Activated T-cell treated with anti-CD3 and anti-CD28 coated beads for 4 hours (primary cell): ENCODE data around the gene C16orf46.

Experiments
- DNase-seq: peaks from one replicate; pipeline ENCODE4 v3.0.0-alpha.2; 2020

Gene C16orf46

GRCh38 chr16:81073560-81074330 is 3.3 kb downstream of the C16orf46 start:
- DNase-seq = no peak

- no peak for DNase-seq
Observed at GRCh38 chr16:81071805-81072204, 5.2 kb downstream of the C16orf46 start.

- DNase-seq = no peak
Observed at GRCh38 chr16:81070979-81071378, 6.1 kb downstream of the C16orf46 start.

- no peak for DNase-seq
Observed at GRCh38 chr16:81069063-81069462, 8.0 kb downstream of the C16orf46 start.

- no peak for DNase-seq
Observed at GRCh38 chr16:81067166-81067565, 9.9 kb downstream of the C16orf46 start.

DNA sequence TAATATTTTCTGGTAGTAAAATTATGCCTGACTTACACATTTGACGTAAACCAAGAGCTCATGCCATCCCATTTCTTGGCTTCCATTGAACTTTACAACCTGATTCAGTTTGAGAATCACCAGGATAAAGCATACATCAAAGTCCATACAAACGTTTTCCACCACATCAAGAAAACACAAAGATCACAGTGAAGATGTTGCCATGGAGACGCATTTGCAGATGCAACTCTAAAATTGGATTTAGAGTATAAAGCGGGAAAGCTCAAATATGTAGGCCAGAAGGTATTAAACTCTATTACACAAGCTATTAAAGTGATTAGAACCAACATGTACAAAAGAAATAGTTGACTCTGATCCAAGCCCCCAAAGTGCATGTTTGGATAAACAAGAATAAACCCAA is 10.4 kb downstream of the C16orf46 start:
- DNase-seq = no peak

DNA sequence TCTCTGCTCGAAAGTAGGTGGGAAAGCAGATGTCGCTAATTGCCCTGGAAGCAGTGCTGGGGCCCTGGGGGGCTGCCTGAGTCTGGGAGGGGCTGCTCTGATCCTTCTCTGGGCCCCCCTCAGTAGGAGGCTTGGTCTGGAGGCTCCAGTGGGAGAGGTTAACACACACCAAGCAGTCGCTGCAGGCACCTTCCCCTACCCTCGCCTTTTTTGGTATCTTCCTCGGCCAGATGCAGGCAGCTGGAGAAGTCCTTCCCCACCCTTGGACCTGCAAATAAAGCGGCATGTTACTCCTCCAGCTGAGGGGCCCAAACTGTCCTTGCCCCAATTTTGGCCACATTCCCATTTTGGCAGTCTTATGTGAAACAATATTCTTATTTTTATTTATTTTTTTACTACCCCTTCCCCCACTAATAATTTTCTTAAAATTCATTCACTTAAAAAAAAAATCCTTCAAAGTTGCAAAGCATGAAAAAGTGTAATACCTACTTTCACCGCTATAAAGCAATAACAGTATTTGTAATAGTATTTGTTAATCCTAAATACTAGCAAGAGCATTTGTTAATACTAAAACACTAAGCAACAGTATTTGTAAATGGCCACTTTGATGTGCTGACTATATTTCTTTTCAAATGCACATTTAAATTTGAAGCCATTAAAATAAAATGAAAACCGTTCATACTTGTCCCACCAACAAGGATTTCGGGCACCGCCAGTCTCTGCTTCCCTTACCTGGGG is 15.0 kb downstream of the C16orf46 start:
- DNase-seq = no peak

GRCh38 chr16:81061307-81061640 is 15.8 kb downstream of the C16orf46 start:
- no peak for DNase-seq

DNA sequence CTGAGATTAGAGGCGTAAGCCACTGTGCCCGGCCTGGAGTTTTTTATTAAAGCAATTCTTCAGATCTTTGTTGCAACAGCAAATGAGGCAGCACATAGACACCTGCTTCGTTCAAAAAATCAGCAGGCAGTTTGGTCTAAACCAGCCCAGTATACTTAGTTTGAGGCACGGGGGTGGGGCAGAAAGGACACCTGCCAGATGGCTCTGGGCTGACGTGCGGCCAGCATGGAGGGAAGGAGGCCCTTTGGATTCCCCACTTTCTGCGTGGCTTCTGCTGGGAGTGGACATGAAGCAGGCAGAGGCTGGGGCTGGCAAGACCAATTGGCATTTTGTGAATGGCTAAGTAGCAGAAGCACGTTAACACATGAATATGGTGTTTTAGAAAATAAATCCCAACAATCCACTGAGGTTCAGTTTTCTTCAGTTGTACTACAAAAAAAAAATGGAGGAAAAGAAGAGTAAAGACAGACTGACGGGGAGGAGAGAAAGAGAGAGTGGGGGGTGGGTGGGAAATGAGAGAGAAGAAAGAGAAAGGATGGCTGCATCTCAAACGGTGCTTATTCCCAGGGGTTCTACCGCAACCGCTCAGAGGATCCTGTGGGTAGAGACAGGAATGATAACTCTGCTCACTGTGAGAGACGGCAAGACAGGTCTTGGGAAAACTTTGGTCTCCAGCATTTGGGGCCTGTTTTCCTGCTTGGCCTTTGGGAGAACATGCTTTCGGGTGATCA is 16.3 kb downstream of the C16orf46 start:
- no peak for DNase-seq

GRCh38 chr16:81053761-81054160 is 23.3 kb downstream of the C16orf46 start:
- no peak for DNase-seq

DNA sequence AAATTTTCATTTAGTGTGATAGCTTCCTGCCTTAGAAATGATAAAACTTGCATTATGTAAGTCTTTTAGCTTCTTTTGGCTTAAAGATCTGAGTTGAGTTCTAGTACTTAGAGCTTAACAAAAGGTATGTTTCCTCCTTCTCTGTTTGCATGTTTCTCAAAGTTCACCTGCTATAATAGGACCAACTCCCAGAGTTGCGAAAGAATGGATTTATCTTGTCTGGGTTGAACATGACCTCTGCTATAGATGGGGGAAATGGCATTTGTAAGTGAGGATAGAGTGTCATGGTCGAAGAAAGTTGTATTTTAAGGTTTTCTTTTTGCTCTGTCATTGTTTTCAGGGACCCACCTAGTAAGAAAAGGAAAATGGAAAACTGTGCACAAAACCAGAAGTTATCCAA is 34.2 kb downstream of the C16orf46 start:
- no peak for DNase-seq

DNA sequence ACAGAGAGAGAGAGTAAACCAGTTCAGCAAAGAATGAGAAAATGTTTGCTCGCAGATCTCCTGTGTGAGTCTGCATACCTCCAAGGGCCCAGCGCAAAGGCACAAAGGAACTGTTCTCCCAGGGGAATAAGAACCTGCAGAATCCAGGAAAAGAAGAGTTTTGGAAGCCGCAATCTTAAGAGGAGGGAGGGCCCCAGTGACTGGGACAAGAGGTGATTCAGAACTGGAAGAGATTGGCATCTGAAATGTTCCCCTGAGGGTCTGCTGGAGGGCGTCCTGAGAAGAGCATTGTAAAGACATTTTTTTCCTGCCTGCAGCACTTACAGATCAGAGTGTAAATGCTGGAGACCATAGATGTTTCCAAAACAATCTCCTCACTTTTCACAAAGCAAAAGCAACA is 35.3 kb downstream of the C16orf46 start:
- DNase-seq = no peak

- DNase-seq = no peak
Observed at GRCh38 chr16:81040842-81041241, 36.2 kb downstream of the C16orf46 start.

- DNase-seq = no peak
Observed at GRCh38 chr16:81040131-81040530, 36.9 kb downstream of the C16orf46 start.

DNA sequence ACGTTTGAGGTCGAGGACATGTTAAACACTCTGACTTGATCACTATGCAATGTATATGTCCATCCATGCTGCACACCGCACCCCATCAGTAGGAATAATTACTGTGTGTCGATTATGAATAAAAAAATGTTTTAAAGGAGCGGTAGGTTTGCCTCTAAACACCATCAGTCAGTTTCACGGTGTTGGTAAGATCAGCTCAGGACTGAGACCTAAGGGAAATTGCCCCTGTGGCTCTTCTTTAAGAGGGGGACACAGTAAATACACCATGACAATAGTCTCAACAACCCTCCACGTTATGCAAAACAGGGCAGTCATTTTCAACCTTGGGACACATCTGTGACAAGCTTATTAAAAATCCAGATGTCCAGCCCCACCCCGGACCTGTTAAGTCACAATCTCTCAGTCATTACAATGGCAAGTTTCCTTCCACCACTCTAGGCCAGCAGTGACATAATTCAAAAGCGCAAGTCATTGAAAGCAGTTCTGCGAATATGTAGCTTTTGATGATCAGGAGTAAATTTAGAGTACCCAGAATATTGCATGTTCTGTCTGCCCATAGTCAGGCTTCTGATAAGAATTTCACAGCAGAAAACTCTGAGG is 40.2 kb downstream of the C16orf46 start:
- DNase-seq = no peak

DNA sequence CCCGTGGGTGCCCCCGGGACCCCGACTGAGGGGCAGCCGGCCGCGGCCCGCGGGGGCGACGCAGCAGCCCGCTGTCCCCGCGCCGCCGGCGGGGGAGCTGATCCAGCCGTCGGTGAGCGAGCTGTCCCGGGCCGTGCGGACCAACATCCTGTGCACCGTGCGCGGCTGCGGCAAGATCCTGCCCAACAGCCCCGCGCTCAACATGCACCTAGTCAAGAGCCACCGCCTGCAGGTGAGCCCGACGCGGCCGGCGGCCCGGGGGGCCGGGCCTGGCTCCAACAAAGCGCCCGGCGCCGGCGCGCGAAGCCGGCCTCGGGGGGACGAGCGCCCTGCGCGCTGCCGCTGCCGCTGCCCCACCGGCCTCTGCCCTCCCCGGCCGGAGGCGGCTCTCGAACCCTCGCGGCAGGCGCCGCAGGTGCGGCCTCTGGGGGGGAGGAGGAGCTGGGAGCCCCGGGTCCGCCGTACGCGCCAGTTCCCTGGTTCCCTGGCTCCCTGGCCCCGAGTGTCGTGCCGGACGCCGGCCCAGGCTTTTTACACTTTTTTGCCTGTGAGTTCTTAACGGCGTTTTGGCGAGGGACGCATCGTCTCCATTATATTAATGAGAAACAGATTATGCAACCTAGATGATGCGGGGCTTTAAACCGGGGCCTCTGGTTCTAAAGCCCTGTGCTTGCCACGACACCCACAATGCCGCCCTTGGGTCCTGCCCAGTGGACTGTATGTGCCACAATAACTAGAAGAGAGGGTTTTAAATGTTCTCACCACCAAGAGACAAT is 40.9 kb downstream of the C16orf46 start:
- peak; percentile 18 for DNase-seq

GRCh38 chr16:81035398-81035974 is 41.6 kb downstream of the C16orf46 start, which contains the start of gene ATMIN:
ATMIN (plus strand) TSS chr16:81035842; CDS start chr16:81035871, 29 bp downstream.
- peak; percentile 81 for DNase-seq

DNA sequence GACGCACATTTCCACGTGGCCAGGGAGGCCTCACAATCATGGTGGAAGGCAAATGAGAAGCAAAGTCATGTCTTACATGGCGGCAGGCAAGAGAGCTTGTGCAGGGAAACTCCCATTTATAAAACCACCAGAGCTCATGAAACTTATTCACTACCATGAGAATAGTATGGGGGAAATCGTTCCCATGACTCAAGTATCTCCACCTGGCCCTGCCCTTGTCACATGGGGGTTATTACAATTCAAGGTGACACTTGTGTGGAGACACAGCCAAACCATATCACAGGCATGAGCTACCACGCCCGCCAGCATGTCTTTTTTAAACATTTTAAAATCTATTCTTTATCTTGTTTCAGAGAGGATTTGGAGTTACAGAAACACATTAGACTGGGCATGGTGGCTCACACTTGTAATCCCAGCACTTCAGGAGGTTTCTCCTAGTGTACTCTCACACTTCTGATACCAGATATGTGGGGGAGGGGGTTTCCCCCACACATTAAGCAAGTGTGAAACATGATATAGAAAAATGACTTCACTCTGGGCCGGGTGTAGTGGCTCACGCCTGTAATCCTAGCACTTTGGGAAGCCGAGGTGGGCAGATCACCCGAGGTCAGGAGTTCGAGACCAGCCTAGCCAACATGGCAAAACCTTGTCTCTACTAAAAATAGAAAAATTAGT is 47.0 kb downstream of the C16orf46 start:
- no peak for DNase-seq

DNA sequence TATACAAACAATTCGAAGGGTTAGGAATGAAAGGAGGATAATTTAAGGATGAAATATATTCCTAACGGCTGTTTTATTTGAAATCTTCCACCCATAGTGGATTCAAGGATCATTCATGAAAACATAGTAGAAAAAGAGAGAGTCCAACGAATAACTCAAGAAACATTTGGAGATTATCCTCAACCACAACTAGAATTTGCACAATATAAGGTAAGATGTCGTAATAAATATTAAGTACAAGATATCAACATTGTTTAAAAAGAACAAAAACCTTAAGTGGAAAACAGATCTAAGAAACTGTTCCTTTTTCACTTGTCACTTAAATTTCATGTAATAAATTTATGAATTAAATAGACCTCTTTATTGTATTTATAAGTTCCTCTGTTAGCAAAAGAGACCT is 50.6 kb downstream of the C16orf46 start:
- no peak for DNase-seq

DNA sequence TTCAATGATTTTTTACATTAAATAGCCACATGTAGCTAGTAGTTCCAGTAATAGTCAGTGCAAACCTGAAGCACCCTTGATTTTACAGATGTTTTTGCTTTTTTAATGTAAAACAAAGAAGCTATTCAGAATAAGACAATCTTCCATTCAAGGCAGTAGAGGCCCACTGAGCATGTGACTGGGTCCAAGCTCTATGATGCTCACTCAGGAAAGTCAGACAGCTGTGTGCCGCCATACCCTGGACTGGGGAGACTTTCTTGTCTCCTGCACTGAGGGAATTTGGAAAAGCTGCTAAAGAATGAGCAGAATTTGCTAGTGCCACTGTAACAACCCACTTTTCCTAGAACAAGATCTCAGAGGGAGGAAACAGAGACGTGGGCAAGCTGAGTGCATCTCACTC is 58.5 kb downstream of the C16orf46 start:
- no peak for DNase-seq

GRCh38 chr16:81014672-81015071 is 62.4 kb downstream of the C16orf46 start:
- no peak for DNase-seq

- no peak for DNase-seq
Observed at GRCh38 chr16:81012974-81013373, 64.1 kb downstream of the C16orf46 start.
